HG03460 (cell line): ENCODE data around the gene HNF1A.

Experiments
- ATAC-seq: cut with Tn5 transposase; IDR thresholded peaks from one replicate; pipeline ENCODE4 v1.9.1; 2021; ENCODE audit not compliant: unreplicated experiment

HNF1A gene

DNA sequence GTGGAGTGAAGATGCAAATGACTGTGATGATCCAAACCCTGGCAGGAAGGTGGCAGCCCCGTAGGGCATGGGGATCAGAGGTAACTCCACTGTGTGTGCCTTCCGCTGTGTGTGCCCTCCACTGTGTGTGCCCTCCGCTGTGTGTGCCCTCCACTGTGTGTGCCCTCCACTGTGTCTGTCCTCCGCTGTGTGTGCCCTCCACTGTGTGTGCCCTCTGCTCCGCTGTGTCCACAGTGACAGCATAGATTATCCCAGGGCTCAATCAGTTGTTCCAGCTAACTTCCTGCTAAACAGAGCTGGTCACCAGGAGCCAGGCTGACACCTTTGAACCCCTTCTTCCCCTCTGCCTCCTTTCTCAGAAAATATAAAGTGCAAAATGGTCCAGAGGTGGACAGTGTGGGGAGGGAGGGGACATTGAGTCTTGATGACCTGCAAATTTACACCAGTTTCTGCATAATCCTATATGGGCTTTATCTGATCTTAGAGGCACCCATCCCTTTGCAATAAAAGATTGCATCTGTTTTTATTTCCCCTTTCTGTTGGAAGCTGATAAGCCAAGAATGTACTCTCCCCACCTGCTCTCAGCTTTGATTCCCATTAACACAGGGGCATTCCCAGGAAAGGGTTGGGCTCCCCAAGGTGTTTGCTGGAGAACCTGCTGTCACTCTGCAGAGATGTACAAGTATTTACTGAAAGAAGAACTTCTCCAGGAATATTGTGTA is 21.6 kb upstream of the HNF1A start:
- no peak for ATAC-seq

- no peak for ATAC-seq
Measured at GRCh38 chr12:120959111-120959878, 19.0 kb upstream of the HNF1A start.

DNA sequence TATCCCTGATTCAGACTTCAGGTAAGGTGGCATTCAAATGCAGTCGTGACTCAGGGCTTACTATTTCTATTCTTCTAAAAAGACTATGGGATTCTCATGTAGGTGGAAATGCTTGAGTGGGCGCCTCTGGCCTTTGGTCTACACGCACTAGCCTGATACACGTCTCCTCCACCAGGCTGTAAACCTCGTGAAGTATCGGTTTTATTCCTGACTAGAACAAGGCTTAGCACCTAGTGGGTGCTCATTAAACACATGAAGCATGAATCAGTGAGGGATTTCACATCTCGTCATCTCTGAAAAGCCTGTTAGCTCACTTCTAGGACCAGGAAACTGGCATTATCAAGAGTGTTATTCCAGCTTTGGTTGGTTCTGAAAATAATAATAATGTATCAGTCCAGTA is 17.7 kb upstream of the HNF1A start:
- ATAC-seq, result no peak

- ATAC-seq, result no peak
Measured at GRCh38 chr12:120961604-120962531, 16.5 kb upstream of the HNF1A start.

GRCh38 chr12:120962532-120963020 is 15.8 kb upstream of the HNF1A start:
- no peak for ATAC-seq

DNA sequence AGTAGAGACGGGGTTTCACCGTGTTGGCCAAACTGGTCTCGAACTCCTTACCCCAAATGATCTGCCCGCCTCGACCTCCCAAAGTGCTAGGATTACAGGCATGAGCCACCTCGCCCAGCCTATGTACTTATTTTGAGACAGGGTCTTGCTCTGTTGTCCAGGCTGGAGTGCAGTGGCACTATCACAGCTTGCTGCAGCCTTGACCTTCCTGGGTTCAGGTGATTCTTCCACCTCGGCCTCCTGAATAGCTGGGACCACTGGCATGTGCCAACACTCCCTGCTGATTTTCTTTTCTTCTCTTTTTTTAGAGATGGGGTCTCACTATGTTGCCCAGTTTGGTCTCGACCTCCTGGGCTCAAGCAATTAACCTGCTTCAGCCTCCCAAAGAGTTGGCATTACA is 14.0 kb upstream of the HNF1A start:
- no peak for ATAC-seq

GRCh38 chr12:120965534-120966091 is 12.7 kb upstream of the HNF1A start:
- no peak for ATAC-seq

DNA sequence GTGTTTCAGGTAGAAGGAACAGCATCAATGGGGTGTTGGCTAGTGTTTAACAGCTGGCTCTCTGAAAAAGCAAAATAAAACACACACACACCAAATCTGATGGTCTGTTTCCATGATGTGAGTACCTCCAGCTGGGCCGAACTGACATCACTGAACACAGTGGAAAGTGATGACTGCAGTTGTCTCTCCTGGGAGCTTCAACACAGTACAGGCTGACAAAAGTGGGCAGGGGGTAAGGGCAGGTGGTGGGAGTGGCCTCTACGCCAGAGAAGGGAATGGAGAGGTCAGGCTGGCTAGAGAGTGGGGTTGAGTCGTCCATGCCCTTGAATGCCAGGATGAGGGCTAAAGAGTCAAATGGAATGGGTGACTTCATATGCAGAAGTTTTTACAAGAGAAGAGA is 8.0 kb upstream of the HNF1A start:
- no peak for ATAC-seq

GRCh38 chr12:120971299-120972180 is 6.8 kb upstream of the HNF1A start:
- no peak for ATAC-seq

DNA sequence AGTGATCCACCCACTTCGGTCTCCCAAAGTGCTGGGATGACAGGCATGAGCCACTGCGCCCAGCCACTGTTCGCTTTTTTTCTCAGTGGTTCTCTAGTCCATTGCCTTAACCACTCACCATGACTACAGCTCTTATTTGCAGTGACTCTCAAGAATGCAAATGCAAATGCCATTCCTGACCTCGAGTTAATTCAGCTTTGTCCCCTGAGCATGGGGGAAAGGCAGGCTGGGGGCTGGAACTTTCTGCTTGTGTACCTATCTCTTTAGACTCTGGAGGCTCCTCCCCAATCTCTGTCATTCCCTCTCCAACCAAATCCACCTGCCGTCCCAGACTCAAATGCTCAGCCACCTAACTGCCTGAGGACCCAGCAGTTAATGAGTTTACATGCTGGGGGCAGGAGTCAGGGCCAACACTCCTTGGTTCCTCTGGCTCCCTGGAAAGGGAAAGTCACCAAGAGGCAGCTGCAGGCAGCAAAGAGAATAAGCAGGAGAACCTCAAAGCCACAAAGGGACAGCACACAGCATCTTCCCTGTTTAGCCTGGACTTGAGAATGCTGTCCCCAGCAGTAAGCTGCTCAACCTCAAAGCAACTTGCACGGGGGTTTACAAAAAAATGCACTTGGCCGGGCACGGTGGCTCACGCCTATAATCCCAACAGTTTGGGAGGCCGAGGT is 5.3 kb upstream of the HNF1A start:
- no peak for ATAC-seq

DNA sequence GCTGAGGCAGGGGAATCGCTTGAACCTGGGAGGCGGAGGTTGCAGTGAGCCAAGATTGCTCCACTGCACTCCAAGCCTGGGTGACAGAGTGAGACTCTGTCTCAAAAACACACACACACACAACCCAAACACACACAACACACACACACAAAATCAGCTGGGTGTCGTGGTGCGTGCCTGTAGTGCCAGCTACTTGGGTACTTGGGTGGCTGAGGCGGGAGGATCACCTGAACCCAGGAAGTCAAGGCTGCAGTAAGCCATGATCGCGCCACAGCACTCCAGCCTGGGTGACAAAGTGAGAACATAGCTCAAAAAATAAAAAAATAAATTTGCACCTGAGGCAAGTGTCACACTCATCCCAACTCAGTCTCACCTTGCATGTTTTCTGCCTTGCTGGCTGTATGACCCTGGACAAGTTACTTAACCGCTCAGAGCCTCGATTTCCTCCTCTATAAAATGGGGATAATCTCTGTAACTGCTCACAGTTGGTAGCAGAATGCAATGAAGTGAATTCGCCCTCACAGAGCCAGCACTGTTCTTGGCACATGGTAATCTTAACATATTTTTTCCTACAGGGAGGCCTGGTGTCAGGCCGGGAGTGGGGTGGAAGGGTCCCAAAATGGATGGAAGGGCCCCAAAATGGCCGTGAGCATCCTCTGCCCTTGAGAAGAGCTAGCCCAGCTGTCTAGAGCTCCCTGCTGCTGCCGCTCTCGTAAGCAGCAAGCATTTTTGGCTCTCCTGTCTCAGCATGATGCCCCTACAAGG is 630 bp upstream of the HNF1A start:
- ATAC-seq, result no peak

- no peak for ATAC-seq
Measured at GRCh38 chr12:120979220-120979861, 998 bp downstream of the HNF1A start.

- ATAC-seq, result no peak
Measured at GRCh38 chr12:120979862-120980696, 1.7 kb downstream of the HNF1A start.

GRCh38 chr12:120980800-120981368 is 2.5 kb downstream of the HNF1A start:
- ATAC-seq, result no peak

- no peak for ATAC-seq
Measured at GRCh38 chr12:120981407-120981941, 3.1 kb downstream of the HNF1A start.

DNA sequence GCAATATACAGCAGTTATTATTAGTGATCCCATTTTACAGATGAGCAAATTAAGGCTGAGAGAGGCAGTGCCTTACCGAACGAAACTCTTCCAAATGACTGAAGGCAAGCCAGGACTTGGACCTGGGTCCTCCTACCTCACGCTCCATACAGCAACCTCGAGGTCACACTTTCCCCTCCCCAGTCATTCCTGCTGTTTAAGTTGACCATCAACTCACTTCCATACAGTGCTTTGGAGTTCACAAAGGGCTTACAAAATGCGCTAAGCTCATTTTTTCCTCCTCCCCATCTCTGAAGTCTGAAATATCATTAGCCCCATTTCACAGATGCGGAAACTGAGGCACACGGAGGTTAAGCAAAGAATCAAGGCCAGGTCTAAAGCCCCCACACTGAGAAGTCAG is 4.3 kb downstream of the HNF1A start:
- no peak for ATAC-seq

DNA sequence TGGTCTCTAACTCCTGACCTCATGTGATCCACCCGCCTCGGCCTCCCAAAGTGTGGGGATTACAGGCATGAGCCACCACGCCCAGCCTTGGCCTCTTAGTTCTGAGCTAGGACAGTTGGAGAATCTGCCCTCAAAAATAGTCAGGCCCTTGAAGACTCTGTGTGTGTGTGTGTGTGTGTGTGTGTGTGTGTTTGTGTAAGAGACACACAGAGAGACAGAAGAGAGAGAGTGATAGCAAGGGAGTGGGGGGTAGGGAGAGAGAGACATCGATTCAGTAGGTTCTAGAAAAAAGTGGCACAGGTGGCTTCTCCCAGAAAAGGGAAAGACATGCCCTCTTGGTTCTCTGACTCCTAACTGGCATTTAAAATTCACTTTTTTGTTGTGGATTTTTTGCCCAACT is 5.4 kb downstream of the HNF1A start:
- no peak for ATAC-seq
